ENCODE data around the gene CYP4F22. TPM values are rescaled to one million over a fixed set of nuclear protein-coding genes. Genes with fewer than 3 reads are reported as not detected.
A peak's percentile ranks its signal among the peaks of the same experiment; 100 is the strongest.
"Not testable (repeated sequence)": the region's sequence is repeated elsewhere in the genome, so short reads cannot be mapped to it uniquely, and the experiment has no call there.

The CYP4F22 gene
- not detected for total RNA-seq
- long read RNA-seq, result 0 reads

DNA sequence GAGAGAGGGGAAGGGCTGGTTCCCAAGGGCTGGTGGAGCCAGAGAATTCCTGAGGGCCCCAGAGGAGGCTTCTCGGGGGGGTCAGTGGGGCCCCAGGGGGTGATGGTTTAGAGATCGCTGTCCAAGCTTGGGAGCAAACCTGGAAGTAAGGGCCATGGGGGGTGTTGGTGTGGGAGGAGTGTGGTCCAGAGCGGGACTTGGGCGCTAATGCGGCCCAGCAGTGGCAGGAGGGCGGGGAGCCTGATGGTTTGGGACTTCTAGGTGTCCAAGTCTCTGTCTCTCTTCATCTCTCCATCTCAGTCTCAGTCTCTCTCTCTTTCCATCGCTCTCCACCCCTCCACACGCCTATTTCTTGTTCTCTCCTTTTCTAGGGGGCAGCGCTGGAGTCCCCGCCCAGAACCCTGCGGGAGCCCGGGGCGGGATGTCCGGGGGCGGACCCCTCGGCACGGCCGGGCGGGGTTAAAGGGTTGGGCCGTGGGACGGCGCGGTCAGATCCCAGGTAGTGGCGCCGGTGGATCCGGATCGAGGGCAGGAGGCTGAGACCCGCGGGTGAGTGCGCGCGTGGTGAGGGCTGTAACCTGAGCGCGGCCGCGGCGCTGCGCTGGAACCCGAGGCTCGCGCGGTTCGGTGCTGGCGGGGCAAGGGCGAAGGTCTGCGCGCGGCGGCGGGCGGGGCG, at the start of gene CYP4F22:
Gene CYP4F22 (plus strand): TSS at position 491 of the 676 bp plus-strand sequence. CDS start 16,812 bp downstream, outside the sequence.
- DNase-seq, result no peak
- intact Hi-C loops (cut with DNase I), result no loop called here
- ATAC-seq (ENCODE audit: poor library complexity), result no peak

DNA sequence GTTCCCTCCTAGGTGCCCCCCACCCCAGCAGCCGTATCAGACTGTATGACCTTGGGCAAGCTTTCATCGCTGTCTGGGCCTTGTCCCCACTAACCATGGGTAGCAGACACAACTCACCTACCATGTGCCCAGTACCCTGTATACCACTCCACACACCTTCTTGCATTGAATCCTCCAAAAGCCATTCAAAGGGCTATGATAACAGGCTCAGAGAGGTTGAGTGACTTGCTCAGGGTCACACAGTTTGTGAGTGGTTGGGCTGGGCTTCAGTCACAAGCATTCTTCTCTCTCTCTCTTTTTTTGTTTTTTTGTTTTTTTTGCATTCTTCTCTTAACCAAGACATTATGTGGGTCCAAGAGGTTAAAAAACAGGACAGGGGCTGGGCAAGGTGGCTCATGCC, 46.6 kb upstream of the CYP4F22 start:
- ATAC-seq (ENCODE audit: poor library complexity) (no peak), DNase-seq (no peak)
- intact Hi-C loops (cut with DNase I), result no loop called here

DNA sequence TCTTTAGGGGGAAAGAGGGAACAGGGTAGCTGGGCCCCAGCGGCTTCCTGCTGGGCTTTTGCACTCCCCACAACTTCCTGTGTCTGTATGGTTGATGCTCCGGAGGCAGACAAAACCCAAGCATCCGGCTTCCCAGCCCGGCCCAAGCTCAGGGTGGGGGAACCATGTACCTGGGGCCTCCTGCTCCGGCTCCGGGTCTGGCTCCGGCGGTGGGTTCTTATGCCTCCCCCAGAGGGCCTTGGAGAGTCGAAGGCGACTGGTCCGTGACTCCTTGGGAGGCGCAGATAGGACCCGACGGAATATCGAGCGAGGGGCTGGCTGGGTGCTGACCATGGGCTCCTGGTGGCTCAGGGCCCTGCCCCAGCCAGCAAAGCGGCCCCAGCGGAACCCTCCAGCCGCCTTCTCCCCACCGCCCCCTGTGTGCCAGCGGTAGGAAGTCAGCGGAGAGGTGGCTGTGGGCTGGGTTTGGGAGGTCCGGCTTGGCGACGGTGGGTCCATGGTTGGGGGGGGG, 44.4 kb upstream of the CYP4F22 start:
- ATAC-seq (ENCODE audit: poor library complexity) (peak; percentile 58), DNase-seq (peak; percentile 68)
- intact Hi-C loops (cut with DNase I), result no loop called here

DNA sequence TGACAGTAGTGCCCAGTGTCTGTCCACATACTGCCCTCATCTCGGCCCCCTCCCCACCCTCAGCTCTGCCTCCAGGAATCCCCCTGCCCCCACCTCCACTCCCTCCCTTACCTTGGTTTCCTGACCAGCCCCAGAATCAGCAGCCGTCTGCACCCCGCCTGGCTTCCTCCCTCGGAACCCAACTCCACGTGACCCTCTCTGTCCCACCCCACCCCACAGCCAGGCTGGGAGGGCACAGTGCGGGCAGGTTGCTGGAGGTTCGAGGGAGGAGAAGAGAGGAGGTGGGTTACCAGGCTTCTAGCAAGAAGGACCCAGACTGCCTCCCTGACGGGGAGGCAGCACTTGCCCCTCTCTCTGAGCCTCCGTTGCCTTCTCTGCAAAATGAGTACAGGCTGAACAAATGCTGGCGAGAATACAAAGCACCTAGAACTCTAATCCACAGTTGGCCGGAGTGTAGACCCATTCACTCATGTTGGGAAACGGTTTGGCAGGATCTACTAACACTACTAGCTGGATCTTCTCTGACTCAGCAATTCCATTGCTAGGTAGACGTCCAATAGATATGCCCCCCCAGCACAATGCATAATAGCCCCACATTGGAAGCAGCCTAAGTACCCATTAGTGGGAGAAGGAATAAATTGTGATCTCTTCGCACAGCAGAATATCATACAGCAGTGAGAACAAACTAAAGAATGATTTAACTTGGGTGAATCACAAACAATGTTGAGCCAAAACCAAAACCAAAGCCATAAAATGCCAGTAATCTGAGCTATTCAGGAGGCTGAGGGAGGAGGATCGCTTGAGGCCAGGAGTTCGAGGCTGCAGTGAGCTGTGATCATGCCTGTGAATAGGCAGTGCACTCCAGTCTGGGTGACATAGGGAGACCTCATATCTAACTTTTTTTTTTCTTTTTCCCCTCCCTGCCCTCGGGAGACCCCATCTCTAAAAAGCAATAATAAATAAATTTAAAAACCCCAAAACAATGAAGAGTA, 43.6 kb upstream of the CYP4F22 start, which contains the start of gene RASAL3:
Gene RASAL3 (minus strand): TSS at position 151 of the 992 bp plus-strand sequence. CDS start 186 bp downstream, outside the sequence.
- intact Hi-C loops (cut with DNase I), result no loop called here
- no peak for DNase-seq
- peak; percentile 36 for ATAC-seq (ENCODE audit: poor library complexity)

DNA sequence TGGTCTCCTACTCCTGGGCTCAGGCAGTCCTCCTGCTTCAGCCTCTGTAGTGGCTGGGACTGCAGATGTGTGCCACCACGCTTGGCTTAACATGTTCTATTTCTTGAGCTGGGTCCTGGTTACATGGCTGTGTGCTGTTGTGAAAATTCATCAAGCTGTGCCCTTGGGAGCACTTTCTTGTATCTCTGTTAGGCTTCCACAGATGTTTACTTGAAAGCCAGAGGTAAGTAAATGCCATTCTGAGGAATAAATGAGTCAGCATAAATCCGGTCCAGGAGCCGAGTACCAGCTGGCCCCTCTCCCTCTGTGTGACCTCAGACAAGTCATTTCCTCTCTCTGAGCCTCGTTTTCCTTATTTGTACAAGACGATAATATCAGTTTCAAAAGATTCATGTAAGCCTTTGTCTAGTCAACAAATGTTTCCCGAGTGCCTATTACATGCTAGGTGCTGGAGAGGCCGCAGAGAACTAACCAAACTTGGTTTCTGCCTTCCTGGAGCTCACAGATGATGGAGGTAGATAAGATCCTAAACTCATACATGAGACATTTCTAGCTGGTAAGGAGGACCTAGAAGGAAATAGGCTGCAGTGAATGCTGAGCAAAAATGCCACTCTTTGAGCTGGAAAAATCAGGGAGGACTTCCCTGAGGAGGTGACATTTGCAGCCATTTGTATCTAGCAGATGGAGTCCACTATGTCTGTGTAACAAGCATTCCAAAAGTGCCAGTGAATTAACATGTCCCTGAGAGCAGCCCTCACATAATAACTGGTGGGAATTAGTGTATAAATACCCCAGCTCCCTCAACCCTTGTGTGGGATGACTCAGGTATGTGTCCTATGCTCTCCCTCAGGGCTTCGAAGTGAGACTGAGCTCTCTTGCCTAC, 41.2 kb upstream of the CYP4F22 start:
- intact Hi-C loops (cut with DNase I), result no loop called here
- no peak for ATAC-seq (ENCODE audit: poor library complexity)
- no peak for DNase-seq

DNA sequence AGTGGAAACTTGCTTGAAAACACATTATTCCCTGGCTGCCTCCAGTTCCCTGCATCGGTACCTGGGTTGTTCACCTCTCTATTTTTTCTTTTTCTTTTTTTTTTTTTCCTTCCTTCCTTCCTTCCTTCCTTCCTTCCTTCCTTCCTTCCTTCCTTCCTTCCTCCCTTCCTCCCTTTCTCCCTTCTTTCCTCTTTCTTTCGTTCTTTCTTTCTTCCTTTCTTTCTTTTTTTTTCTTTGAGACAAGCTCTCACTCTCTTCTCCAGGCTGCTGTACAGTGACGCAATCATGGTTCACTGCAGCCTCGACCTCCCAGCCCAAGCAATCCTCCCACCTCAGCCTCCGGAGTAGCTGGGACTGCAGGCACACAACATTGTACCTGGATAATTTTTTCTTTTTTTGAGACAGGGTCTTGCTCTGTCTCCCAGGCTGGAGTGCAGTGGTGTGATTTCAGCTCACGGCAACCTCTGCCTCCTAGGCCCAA, 40.6 kb upstream of the CYP4F22 start:
- ATAC-seq (ENCODE audit: poor library complexity) (no peak), DNase-seq (no peak)
- intact Hi-C loops (cut with DNase I), result no loop called here

DNA sequence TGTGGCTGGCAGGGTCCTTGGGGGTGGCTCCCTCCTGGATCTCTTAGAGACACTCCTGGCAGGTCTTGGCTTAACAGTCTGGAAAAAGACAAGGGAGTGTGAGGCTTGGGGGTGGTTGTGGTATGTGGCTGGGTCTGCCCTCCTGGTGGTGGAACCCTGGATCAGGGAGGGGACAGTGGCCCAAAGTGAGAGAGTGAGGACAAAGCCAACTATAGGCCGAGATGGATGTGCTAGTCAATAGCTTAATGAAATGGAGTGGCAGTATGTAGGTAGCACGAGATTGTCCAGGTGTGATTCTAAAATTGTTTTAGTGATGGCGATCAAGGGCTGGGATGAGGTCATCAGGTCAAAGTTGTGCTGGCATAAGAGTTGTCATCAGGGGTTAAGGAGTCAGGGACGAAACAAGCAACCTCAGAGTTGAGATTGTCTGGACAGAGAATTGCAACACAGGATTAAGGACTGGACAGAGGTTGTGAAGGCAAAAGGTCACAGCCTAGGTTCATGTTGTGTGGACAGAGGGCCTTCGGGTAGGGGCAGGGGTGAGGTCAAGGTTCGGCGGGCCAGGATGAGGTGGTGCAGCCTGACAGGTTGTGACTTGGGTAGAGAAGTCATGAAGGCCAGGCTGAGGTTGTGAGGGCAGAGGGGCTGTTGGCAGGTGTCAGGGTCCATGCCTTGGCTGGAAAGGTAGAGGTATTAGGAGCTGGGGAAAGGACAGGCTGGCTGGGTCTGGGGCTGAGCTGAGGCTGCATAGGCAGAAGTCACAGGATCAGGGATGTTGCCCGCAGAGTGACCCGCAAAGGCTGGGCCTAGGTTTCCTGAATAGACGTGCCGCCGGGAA, 39.4 kb upstream of the CYP4F22 start:
- ATAC-seq (ENCODE audit: poor library complexity) (no peak), DNase-seq (no peak)
- intact Hi-C loops (cut with DNase I), result no loop called here

DNA sequence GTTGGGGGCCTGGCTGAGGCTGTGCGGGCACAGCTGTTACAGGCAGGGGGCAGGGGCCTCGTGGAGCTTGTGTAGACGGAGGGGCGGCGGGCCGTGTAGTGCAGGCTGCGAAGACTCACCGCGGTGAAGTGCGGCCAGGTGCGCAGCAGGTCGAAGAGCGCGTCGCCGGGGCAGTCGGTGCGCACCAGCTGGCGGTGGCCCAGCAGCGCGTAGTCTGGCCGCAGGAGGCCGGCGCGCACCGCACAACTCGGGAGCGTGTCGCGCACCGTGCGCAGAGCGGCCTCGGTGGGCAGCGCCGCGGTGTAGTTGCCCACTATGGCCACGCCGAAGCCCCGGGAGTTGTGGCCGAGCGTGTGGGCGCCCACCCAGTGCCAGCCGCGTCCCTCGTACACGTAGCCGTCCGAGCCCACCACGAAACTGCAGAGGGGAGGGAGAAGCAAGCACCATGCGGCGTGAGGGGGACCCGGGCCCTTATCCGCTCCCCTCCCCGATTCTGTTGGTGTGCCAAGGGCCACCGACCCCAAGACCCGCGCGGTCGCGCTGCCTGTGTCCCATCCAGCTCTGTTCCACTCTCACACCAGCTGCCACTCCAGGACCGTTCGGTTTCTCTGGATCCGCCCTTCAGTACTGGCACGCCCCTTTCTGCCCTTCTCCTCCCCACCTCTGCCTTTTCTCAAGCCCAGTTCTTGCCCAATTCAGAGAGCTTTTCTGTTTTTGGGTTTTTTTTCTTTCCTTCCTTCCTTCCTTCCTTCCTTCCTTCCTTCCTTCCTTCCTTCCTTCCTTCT, 38.6 kb upstream of the CYP4F22 start:
- ATAC-seq (ENCODE audit: poor library complexity), result peak; percentile 73
- intact Hi-C loops (cut with DNase I), result no loop called here
- no peak for DNase-seq

DNA sequence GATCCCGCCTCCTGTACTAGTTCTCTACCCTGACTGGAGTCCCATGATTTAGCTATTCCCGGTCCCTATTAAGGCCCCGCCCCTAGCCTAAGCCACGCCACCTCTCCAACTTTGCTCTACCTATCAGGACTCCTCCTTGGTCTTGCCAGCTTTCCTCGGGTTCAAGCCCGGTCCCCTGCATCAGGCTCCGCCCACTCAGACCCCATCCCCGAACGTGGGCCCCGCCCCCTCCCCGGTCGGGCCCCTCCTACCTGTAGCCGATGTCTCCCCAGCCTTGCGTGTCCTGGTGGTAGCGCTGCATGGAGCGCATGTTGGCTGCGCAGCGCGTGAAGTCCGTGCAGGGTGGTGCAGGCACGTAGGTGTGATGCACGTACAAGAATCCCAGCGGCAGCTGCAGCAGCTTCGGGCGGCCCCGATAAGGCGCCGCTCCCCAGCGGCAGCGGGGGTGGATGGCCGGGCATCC, 36.7 kb upstream of the CYP4F22 start:
- intact Hi-C loops (cut with DNase I), result no loop called here
- ATAC-seq (ENCODE audit: poor library complexity) (no peak), DNase-seq (no peak)

DNA sequence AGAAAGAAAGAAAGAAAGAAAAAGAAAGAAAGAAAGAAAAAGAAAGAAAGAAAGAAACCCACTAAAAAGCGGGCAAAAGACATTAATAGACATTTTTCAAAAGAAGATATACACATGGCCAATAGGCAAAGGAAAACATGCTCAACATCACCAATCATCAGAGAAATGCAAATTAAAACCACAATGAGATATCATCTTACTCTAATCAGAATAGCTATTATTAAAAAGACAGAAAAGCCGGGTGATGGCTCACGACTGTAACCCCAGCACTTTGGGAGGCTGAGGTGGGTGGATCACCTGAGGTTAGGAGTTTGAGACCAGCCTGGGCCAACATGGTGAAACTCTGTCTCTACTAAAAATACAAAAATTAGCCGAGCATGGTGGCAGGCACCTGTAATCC, 34.5 kb upstream of the CYP4F22 start:
- DNase-seq; intact Hi-C loops (cut with DNase I); ATAC-seq (ENCODE audit: poor library complexity): not testable (repeated sequence)

DNA sequence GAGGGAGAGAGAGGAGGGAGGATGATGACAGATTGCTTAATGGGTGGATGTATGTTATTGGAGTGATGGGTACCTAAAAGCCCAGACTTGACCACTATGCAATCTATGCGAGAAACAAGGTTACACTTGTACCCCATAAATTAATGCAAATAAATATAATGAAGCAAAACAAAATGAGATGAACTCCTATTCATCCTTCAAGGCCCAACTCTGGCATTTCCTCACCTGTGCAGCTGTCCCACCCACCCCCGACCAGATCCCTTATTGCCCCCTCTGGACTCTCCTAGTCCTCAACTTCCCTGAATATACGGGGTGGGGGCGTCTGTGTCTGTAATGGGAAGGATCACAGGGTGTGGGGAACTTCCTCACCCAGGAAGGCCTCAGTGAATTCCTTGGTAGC, 33.2 kb upstream of the CYP4F22 start:
- ATAC-seq (ENCODE audit: poor library complexity), result no peak
- no peak for DNase-seq
- intact Hi-C loops (cut with DNase I), result no loop called here

DNA sequence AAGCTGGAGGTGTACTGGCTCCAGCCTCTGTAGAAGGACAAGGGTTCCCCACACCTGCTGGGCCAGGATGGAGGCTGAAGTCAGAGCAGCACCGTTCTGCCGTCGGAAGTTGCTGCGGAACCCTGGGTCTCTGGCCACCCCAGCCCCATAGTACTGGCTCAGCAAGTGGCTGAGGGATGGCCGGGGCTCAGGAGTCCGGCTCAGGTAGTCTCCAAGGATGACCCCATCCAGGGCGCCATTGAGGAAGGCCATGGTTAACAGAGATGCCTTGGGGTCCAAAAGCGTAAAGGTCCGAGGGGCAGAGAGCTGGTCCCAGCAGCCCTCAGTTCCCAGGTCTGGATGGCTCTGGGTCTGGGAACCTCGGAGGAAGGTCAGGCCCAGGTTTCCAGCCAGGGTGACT, 32.7 kb upstream of the CYP4F22 start:
- ATAC-seq (ENCODE audit: poor library complexity), result no peak
- no peak for DNase-seq
- intact Hi-C loops (cut with DNase I), result no loop called here

DNA sequence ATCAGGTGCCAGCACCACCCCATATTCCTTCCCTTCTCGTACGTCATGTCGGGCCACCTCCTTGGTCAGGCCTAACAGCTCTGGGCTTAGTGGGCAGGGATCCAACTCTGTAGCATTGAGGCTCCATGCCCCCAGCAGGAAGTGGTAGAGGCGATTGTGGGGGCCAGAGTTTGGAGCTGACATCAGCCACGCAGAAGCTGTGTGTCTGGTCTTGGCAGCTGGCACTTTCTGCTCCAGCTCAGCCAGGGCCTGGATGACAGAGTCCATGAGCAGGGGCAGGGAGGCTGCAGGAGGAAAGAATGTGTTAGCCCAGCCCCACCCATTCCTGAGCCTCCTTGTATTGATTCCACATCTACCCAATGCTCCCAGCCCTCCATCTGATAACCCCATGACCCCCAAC, 32.0 kb upstream of the CYP4F22 start:
- intact Hi-C loops (cut with DNase I), result no loop called here
- DNase-seq (no peak), ATAC-seq (ENCODE audit: poor library complexity) (no peak)

DNA sequence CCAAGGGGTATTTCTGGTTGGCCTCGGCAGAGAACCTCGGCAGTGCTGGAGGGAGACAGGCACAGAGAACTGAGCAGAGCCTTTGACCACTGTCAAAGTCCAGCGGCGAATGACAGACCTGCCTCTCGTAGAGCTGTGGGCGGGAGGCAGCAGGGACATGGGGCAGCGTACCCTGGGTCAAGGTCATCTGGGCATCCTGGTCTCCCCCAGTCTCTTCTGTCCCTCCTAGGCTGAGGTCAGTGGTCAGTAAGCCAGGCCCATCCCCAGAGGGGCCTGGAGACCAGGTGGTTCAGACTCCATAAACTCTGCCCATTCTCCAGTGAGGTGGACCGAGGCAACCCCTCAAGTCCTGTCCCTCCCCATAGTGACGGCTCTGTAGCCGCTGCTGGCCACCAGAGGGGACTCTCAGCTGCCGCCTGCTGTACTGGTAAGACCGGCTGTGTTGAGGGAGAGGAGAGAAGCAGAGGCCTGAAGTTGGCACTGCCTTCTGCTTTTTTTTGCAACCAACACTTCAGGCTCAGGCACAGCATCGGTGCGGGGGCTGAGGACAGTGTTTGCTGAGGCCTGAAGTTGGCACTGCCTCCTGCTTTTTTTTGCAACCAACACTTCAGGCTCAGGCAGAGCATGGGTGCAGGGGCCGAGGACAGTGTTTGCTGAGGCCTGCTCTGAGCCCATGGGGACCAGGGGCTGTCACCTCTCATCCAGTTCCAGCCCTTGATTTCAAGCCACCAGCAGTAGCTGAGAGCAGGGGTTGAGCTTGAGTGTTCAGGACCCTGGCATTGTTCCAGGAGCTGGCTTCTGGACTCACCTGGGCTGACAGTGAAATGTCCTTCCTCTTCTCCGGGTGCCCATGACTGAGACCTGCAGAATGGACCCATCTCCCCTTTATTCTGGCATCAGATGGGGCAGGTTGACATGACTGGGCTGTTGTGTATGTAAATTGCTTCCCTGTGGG, 28.7 kb upstream of the CYP4F22 start, which contains the start of gene PGLYRP2:
Gene PGLYRP2 (minus strand): TSS at position 111 of the 955 bp plus-strand sequence. CDS start 130 bp downstream, outside the sequence.
- ATAC-seq (ENCODE audit: poor library complexity), result peak; percentile 60
- no peak for DNase-seq
- intact Hi-C loops (cut with DNase I), result no loop called here

DNA sequence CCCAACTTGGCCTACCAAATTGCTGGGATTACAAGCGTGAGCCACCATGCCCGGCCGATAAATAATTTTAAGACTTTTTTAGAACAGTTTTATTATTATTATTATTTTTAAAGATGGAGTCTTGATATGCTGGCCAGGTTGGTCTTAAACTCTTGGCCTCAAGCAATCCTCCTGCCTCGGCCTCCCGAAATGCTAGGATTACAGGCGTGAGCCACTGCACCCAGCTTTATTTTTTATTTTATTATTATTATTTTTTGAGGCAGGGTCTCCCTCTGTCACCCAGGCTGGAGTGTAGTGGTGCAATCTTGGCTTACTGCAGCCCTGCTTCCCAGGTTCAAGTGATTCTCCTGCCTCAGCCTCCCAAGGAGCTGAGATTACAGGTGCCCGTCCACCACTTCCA, 27.3 kb upstream of the CYP4F22 start:
- DNase-seq; intact Hi-C loops (cut with DNase I); ATAC-seq (ENCODE audit: poor library complexity): not testable (repeated sequence)
